ENCODE results near the gene PCP4L1.

DNA sequence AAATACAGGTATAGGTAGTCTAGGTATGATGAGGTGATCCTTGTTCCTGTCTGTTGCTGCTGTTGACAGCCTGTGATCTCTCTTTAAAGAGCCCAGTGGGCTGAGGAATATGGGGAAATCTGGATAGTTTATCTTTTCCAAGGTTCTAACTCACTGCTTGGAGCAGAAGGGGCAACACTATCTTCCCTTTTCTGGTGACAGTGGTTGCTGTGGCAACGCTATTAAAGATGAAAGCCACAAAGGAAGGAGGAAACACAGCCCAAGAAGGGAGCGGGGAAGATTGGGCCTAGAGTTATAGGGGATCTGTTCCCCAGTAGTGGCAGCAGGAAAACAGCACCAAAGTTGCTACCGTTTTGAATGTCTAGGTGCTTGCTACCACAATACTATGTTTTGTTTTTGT is 8.8 kb downstream of the PCP4L1 start:
- TF ChIP-seq, protein P1, sequence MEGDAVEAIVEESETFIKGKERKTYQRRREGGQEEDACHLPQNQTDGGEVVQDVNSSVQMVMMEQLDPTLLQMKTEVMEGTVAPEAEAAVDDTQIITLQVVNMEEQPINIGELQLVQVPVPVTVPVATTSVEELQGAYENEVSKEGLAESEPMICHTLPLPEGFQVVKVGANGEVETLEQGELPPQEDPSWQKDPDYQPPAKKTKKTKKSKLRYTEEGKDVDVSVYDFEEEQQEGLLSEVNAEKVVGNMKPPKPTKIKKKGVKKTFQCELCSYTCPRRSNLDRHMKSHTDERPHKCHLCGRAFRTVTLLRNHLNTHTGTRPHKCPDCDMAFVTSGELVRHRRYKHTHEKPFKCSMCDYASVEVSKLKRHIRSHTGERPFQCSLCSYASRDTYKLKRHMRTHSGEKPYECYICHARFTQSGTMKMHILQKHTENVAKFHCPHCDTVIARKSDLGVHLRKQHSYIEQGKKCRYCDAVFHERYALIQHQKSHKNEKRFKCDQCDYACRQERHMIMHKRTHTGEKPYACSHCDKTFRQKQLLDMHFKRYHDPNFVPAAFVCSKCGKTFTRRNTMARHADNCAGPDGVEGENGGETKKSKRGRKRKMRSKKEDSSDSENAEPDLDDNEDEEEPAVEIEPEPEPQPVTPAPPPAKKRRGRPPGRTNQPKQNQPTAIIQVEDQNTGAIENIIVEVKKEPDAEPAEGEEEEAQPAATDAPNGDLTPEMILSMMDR (IDR thresholded peaks at IDR 0.05) = no peak
- no peak for TF ChIP-seq POLR2A (IDR thresholded peaks at IDR 0.05)
